ENCODE data around the gene HYLS1. TPM values are rescaled to one million over a fixed set of nuclear protein-coding genes. Genes with fewer than 3 reads are reported as not detected.

HYLS1 gene
- polyA plus RNA-seq, 1 donor: 6.5 TPM

DNA sequence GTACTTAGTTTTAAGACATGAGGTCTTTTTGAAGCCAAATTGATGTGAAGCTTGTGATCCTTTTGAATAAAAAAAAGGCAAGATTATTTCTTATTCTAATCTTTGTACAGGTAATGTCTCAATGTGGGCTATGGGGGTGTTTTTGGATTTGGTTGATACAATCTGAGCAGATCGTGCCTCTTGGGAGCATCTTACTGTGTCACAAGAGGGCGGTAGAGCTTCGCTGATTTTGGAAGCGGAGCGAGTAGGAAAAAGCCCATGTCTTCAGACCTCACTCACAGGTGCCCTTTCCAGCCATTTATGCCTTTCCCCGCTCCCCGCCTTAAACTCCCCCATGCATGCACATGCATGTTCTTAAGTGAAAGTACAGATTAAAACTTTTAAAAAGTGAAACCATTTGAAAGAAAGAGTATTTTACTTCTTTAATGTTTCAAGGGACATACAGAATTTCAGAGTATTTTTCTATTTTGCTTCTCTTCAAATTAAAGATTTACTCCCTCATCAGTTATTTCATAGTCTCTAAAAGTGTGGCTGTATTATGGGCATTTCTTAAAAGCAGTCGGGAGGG lies 35.6 kb downstream of the HYLS1 start:
- H3K4me1 ChIP-seq (ENCODE audit: control insufficient read depth, insufficient read depth, low read length): peaks cover 20% of the 10 kb centered on the region
- no peak overlapping the region for H3K4me3 ChIP-seq (ENCODE audit: low read length)
- no peaks in the 10 kb centered on the region for H3K27me3 ChIP-seq (ENCODE audit: control insufficient read depth, insufficient read depth, low read length)
- no peaks in the 10 kb centered on the region for H3K36me3 ChIP-seq (ENCODE audit: control insufficient read depth, insufficient read depth, low read length)
- peak; percentile 53 to 56 for DNase-seq
- no peak overlapping the region for H3K27ac ChIP-seq (ENCODE audit: low read length)
- 10% methylated on average over 2 of the region's 8 CpGs for WGBS (ENCODE audit: insufficient coverage, low lambda C conversion rate)
- no peaks in the 10 kb centered on the region for H3K9me3 ChIP-seq (ENCODE audit: control insufficient read depth, low read depth, low read length)

DNA sequence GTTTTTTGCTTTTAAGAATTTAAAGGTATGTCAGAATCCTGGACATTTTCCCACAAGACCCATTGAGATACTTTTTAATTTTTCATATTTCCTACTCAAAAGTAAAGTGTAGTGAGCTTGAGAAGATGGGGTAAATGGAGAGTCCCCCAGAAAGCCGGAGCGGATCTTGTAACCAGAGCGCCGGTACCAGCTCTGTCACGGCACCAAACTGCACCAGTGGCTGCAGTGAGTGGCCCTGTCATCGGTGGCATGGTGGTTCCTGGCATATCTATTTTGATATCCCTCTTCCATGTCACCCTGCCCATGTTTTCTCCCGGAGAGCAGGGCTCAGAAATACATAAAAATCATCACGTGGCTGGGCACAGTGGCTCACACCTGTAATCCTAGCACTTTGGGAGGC lies 36.2 kb downstream of the HYLS1 start:
- no peaks in the 10 kb centered on the region for H3K27me3 ChIP-seq (ENCODE audit: control insufficient read depth, insufficient read depth, low read length)
- H3K27ac ChIP-seq (ENCODE audit: low read length): no peak overlapping the region
- no peak for DNase-seq
- peaks cover 20% of the 10 kb centered on the region for H3K4me1 ChIP-seq (ENCODE audit: control insufficient read depth, insufficient read depth, low read length)
- H3K9me3 ChIP-seq (ENCODE audit: control insufficient read depth, low read depth, low read length): no peaks in the 10 kb centered on the region
- no peak overlapping the region for H3K4me3 ChIP-seq (ENCODE audit: low read length)
- H3K36me3 ChIP-seq (ENCODE audit: control insufficient read depth, insufficient read depth, low read length): no peaks in the 10 kb centered on the region
- WGBS (ENCODE audit: insufficient coverage, low lambda C conversion rate): no CpG with 5 or more reads among the region's 8 CpGs

DNA sequence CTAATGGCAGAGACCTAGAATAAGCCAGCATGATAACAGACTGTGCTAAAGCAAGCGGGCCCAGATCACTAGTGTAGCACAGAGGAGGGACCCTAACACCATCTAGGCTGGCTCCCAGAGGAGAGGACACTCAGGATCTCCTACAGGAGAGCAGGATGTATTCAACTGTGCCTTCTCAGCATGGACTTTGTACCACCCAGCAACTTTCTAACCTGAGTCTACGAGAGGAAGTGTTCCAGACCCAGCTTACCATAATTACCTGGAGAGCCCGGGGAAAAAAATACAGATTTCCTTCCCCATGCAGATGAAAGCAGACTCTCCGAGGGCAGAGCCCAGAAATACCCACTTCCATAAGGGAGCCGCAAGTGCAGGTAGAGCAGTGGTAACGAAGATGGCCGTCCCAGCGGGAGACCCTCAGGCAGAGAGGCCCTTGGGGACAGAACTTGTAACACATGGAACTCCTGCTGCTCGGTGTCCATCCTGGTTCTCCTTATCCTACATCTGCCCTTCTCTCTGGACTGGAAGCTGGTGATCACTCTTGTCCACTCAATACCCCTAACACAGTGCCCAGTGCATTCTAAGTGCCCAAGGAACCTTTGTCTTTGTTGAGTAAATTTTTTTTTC lies 37.0 kb downstream of the HYLS1 start:
- Histone ChIP-seq H3K27ac (ENCODE audit: low read length) (peak overlapping the region; percentile 51), H3K4me1 (ENCODE audit: control insufficient read depth, insufficient read depth, low read length) (peaks cover 20% of the 10 kb centered on the region), H3K36me3 (ENCODE audit: control insufficient read depth, insufficient read depth, low read length) (no peaks in the 10 kb centered on the region), H3K4me3 (ENCODE audit: low read length) (no peak overlapping the region), H3K27me3 (ENCODE audit: control insufficient read depth, insufficient read depth, low read length) (no peaks in the 10 kb centered on the region), H3K9me3 (ENCODE audit: control insufficient read depth, low read depth, low read length) (no peaks in the 10 kb centered on the region)
- peak in 1 of 2 donors; percentile 58 for DNase-seq
- no CpG with 5 or more reads among the region's 9 CpGs for WGBS (ENCODE audit: insufficient coverage, low lambda C conversion rate)

DNA sequence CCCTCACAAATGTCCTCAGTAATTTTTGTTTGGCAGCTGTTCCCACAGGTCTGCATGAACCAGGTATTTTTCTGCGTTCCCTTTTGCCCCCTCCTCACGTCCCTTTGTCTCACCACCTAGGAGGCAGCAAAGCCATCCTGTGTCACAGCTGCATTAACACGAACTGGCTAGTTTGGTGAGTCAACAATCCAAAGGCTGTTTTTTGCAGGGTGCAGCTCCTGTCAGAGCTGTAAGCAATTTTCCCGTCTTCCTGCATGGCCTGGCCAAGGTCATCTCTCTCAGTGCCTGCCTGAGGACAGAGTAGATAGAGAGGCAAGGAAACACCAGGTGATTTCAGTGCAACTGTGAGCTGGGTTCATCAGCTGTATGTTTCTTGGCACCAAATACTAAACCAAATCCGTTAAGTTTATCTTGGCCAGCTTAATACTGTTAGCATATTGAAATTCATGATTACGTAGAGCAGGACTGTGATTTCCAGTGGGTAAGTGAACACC lies 37.8 kb downstream of the HYLS1 start:
- H3K36me3 ChIP-seq (ENCODE audit: control insufficient read depth, insufficient read depth, low read length): no peaks in the 10 kb centered on the region
- no peak overlapping the region for H3K4me3 ChIP-seq (ENCODE audit: low read length)
- no CpG with 5 or more reads among the region's 6 CpGs for WGBS (ENCODE audit: insufficient coverage, low lambda C conversion rate)
- H3K9me3 ChIP-seq (ENCODE audit: control insufficient read depth, low read depth, low read length): no peaks in the 10 kb centered on the region
- peak; percentile 81 to 86 for DNase-seq
- peak overlapping the region; percentile 51 for H3K27ac ChIP-seq (ENCODE audit: low read length)
- H3K27me3 ChIP-seq (ENCODE audit: control insufficient read depth, insufficient read depth, low read length): no peaks in the 10 kb centered on the region
- H3K4me1 ChIP-seq (ENCODE audit: control insufficient read depth, insufficient read depth, low read length): peaks cover 20% of the 10 kb centered on the region

DNA sequence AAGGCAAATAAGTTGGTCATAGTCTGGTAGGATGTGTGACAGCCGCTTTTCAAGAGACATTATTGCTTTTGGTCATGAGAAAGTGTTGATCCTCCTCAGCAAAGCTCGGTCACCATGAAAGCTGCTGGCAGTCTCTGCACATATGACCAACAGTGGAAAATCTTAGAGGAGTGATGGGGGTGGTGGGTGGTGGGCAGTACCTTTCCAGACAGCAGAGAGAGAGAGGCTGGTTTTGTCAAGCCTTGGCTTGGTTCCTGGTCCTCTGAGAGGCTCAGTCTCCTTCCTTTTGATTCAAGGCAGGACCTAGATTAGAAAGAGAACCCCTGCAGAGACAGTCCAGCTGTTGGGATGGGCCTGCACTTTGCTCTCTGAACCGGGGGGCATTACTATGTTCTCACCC lies 38.3 kb downstream of the HYLS1 start:
- no peaks in the 10 kb centered on the region for H3K27me3 ChIP-seq (ENCODE audit: control insufficient read depth, insufficient read depth, low read length)
- DNase-seq: no peak
- H3K36me3 ChIP-seq (ENCODE audit: control insufficient read depth, insufficient read depth, low read length): no peaks in the 10 kb centered on the region
- H3K27ac ChIP-seq (ENCODE audit: low read length): peak overlapping the region; percentile 51
- no peak overlapping the region for H3K4me3 ChIP-seq (ENCODE audit: low read length)
- no CpG with 5 or more reads among the region's 3 CpGs for WGBS (ENCODE audit: insufficient coverage, low lambda C conversion rate)
- H3K9me3 ChIP-seq (ENCODE audit: control insufficient read depth, low read depth, low read length): no peaks in the 10 kb centered on the region
- H3K4me1 ChIP-seq (ENCODE audit: control insufficient read depth, insufficient read depth, low read length): peaks cover 20% of the 10 kb centered on the region

DNA sequence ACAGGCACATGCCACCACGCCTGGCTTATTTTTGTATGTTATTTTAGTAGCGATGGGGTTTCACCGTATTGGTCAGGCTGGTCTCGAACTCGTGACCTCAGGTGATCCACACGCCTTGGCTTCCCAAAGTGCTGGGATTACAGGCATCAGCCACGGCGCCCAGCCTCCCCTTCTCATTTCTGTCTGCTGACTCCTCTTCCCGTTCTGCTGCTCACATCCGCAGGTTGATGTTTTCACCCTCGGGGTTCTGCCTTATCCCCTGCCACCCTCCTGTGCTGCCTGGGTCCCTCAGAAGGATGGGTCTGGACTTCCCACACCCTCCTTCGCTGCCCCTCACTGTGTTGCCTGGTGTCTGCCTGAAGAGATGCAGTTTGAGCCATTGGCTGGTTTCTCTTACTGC lies 39.2 kb downstream of the HYLS1 start:
- Histone ChIP-seq H3K27me3 (ENCODE audit: control insufficient read depth, insufficient read depth, low read length) (no peaks in the 10 kb centered on the region), H3K27ac (ENCODE audit: low read length) (no peak overlapping the region), H3K9me3 (ENCODE audit: control insufficient read depth, low read depth, low read length) (no peaks in the 10 kb centered on the region), H3K4me3 (ENCODE audit: low read length) (no peak overlapping the region), H3K36me3 (ENCODE audit: control insufficient read depth, insufficient read depth, low read length) (no peaks in the 10 kb centered on the region), H3K4me1 (ENCODE audit: control insufficient read depth, insufficient read depth, low read length) (peaks cover 16% of the 10 kb centered on the region)
- WGBS (ENCODE audit: insufficient coverage, low lambda C conversion rate): 93% methylated on average over 3 of the region's 12 CpGs
- DNase-seq: no peak

DNA sequence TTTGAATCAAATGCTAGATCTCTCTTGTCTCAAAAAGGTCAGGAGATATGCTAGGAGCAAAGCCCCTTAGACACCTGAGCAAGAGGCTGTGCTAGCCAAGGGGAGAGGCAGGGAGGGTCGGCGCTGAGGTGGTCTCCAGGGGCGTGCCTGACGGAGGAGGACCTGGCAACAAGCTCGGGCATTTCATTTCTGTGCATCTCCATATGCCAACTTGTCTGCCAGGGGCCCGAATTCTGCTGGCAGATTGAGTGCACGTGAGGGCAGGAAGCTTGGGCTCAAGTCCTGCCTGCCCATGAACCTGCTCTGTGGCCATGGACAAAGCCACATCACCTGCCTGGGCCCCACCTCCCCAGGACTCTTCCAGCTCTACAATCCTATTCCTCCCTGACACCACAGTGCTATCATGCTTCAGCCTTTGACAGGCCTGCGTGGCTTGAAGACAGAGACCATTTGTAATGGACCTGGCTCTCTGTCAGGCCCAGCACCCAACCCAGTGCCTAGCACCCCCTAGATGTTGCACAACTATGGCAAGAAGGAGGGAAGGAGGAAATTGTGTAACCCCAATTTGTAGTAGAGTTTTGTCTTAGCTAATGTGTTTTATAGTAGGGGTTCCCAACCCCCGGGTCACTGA lies 42.1 kb downstream of the HYLS1 start:
- no peak overlapping the region for H3K4me3 ChIP-seq (ENCODE audit: low read length)
- H3K36me3 ChIP-seq (ENCODE audit: control insufficient read depth, insufficient read depth, low read length): no peaks in the 10 kb centered on the region
- H3K4me1 ChIP-seq (ENCODE audit: control insufficient read depth, insufficient read depth, low read length): peaks cover 14% of the 10 kb centered on the region
- WGBS (ENCODE audit: insufficient coverage, low lambda C conversion rate): no CpG with 5 or more reads among the region's 9 CpGs
- H3K9me3 ChIP-seq (ENCODE audit: control insufficient read depth, low read depth, low read length): no peaks in the 10 kb centered on the region
- no peak for DNase-seq
- H3K27me3 ChIP-seq (ENCODE audit: control insufficient read depth, insufficient read depth, low read length): no peaks in the 10 kb centered on the region
- H3K27ac ChIP-seq (ENCODE audit: low read length): no peak overlapping the region

DNA sequence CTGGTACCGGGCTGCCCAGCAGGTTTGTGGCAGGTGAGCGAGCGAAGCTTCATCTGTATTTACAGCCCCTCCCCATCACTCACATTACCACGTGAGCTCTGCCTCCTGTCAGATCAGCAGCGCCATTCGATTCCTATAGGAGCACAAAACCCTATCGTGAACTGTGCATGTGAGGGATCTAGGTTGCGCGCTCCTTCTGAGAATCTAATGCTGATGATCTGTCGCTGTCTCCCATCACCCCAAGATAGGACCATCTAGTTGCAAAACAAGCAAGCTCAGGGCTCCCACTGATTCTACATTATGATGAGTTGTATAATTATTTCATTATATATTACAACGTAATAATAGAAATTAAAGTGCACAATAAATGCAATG lies 42.6 kb downstream of the HYLS1 start:
- DNase-seq: no peak
- H3K36me3 ChIP-seq (ENCODE audit: control insufficient read depth, insufficient read depth, low read length): no peaks in the 10 kb centered on the region
- no peaks in the 10 kb centered on the region for H3K27me3 ChIP-seq (ENCODE audit: control insufficient read depth, insufficient read depth, low read length)
- H3K4me1 ChIP-seq (ENCODE audit: control insufficient read depth, insufficient read depth, low read length): peaks cover 9% of the 10 kb centered on the region
- H3K27ac ChIP-seq (ENCODE audit: low read length): no peak overlapping the region
- no peaks in the 10 kb centered on the region for H3K9me3 ChIP-seq (ENCODE audit: control insufficient read depth, low read depth, low read length)
- 90% methylated on average over 2 of the region's 11 CpGs for WGBS (ENCODE audit: insufficient coverage, low lambda C conversion rate)
- no peak overlapping the region for H3K4me3 ChIP-seq (ENCODE audit: low read length)

DNA sequence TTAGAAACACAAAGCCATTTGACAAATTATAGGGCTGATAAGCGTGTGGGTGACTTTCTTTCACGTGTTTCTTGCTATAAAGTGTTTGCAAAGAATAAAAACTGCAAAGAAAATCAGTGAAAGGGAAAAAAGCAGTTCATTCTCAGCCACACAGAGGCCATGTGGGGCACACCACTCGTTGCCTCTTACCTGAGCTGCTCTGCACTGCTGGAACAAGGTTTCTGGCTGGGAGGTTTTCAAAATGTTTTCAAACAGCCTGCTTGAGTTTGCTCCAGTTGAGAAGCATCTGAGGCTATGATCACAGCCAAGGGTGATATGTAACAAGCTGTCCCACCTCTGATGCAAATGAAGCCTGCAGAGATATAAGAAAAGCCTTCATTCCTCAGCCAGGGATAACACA lies 43.6 kb downstream of the HYLS1 start:
- no peaks in the 10 kb centered on the region for H3K9me3 ChIP-seq (ENCODE audit: control insufficient read depth, low read depth, low read length)
- H3K36me3 ChIP-seq (ENCODE audit: control insufficient read depth, insufficient read depth, low read length): no peaks in the 10 kb centered on the region
- H3K27ac ChIP-seq (ENCODE audit: low read length): no peak overlapping the region
- no peaks in the 10 kb centered on the region for H3K27me3 ChIP-seq (ENCODE audit: control insufficient read depth, insufficient read depth, low read length)
- no peak overlapping the region for H3K4me3 ChIP-seq (ENCODE audit: low read length)
- DNase-seq: no peak
- H3K4me1 ChIP-seq (ENCODE audit: control insufficient read depth, insufficient read depth, low read length): no peaks in the 10 kb centered on the region
- WGBS (ENCODE audit: insufficient coverage, low lambda C conversion rate): 91% methylated on average over 2 of the region's 3 CpGs

DNA sequence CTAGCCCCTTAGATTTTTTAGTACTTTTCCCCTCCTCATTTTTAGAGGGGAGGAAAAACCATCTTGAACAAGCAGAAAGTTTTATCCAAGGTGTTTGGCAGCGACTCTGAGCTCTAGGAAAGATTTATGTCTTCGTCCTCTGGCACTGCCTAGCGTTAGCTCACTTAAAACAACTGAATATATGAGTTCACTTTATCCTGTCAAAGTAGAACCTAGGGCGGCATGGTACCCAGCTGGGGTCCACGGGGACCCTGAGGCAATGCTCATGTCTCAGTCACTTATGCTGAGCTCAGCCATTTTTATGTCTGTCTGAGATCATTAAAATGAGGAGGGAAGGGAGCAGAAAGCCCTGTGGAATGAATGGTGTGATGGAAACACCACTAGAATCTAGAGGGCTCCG lies 44.2 kb downstream of the HYLS1 start:
- H3K4me3 ChIP-seq (ENCODE audit: low read length): no peak overlapping the region
- no peaks in the 10 kb centered on the region for H3K36me3 ChIP-seq (ENCODE audit: control insufficient read depth, insufficient read depth, low read length)
- DNase-seq: no peak
- H3K27ac ChIP-seq (ENCODE audit: low read length): no peak overlapping the region
- WGBS (ENCODE audit: insufficient coverage, low lambda C conversion rate): no CpG with 5 or more reads among the region's 6 CpGs
- no peaks in the 10 kb centered on the region for H3K27me3 ChIP-seq (ENCODE audit: control insufficient read depth, insufficient read depth, low read length)
- H3K4me1 ChIP-seq (ENCODE audit: control insufficient read depth, insufficient read depth, low read length): no peaks in the 10 kb centered on the region
- H3K9me3 ChIP-seq (ENCODE audit: control insufficient read depth, low read depth, low read length): no peaks in the 10 kb centered on the region

Data from large intestine (tissue), 3 donors.